Immature natural killer cell (primary cell): ENCODE measurements around the gene LRMDA. TPM values are rescaled to one million over a fixed set of nuclear protein-coding genes. Genes with fewer than 3 reads are reported as not detected.
"Not testable (repeated sequence)": the region's sequence is repeated elsewhere in the genome, so short reads cannot be mapped to it uniquely, and the experiment has no call there.

Experiments used
- DNase-seq, 3 donors: peaks; one replicate each; pipeline ENCODE4 v3.0.0; 2022; ENCODE audit warnings: mixed read lengths in 1 of 3
- H3K27ac Mint-ChIP-seq, 6 donors: one replicate each; pipeline ENCODE4 v1.8.0; 2020; ENCODE audit warnings: mixed read lengths in 6 of 6, mild to moderate bottlenecking in 5 of 6, inconsistent platforms in 4 of 6, moderate library complexity in 3 of 6
- H3K27me3 Mint-ChIP-seq, 3 donors: one replicate each; pipeline ENCODE4 v1.8.0; 2020 to 2021; ENCODE audit warnings: low read depth in 3 of 3, mild to moderate bottlenecking in 3 of 3, mixed read lengths in 3 of 3, moderate library complexity in 3 of 3, inconsistent platforms in 1 of 3
- H3K36me3 Mint-ChIP-seq, 3 donors: one replicate each; pipeline ENCODE4 v1.8.0; 2020; ENCODE audit warnings: mixed read lengths in 3 of 3, inconsistent platforms in 2 of 3, mild to moderate bottlenecking in 2 of 3
- H3K4me1 Mint-ChIP-seq, 2 donors: one replicate each; pipeline ENCODE4 v1.8.0; 2020; ENCODE audit warnings: inconsistent platforms in 2 of 2, mild to moderate bottlenecking in 2 of 2, mixed read lengths in 2 of 2, moderate library complexity in 1 of 2
- H3K4me3 Mint-ChIP-seq, 5 donors: one replicate each; pipeline ENCODE4 v1.8.0; 2020; ENCODE audit warnings: mild to moderate bottlenecking in 5 of 5, mixed read lengths in 5 of 5, inconsistent platforms in 3 of 5, moderate library complexity in 3 of 5
- H3K9me3 Mint-ChIP-seq, 6 donors: one replicate each; pipeline ENCODE4 v1.8.0; 2020; ENCODE audit warnings: mild to moderate bottlenecking in 6 of 6, mixed read lengths in 6 of 6, inconsistent platforms in 4 of 6, moderate library complexity in 3 of 6
- polyA plus RNA-seq, 3 donors: library from polyadenylated mRNA; unstranded; fragments of 300-500 nt; fragmentation: Illumina TruSeq; gene quantifications; one replicate each; pipeline ENCODE4 v1.2.3, GENCODE V29; 2021

LRMDA gene
- polyA plus RNA-seq, 3 donors from 2014 or later, result 1.7 to 14.2 (median 2.3) TPM

DNA sequence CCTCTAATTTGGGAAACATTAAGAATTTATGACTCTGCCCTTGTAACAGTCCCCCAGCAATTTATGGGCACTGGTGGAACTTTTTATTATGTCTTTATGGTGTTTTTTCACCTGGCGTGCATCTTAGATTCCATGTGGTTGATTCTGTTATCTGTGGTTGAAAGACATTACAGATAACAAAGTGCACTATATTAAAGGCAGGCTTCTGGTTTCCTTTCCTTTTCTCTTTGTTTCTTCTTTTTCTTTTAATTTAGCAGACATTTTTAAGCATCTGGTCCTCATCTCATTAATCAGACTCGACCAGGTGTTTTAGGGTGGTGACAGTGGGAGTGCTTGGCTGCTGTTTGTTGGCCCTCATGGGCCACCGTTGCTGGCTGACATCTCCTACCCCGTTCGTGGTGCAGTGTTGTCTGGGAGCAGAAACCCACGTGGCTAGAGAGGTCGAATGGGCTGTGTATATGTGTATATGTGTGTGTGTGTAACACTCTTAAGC is 77.4 kb downstream of the LRMDA start:
- Mint-ChIP-seq H3K27me3 (peaks cover 0 to 2% (median 0%) of the 10 kb centered on the region in 3 donors), H3K27ac (no peak overlapping the region), H3K36me3 (no peaks in the 10 kb centered on the region), H3K4me3 (peak overlapping the region in 1 of 5 donors; percentile 51), H3K9me3 (no peaks in the 10 kb centered on the region), H3K4me1 (peaks cover 4 to 8% of the 10 kb centered on the region in 2 donors)
- no peak for DNase-seq

DNA sequence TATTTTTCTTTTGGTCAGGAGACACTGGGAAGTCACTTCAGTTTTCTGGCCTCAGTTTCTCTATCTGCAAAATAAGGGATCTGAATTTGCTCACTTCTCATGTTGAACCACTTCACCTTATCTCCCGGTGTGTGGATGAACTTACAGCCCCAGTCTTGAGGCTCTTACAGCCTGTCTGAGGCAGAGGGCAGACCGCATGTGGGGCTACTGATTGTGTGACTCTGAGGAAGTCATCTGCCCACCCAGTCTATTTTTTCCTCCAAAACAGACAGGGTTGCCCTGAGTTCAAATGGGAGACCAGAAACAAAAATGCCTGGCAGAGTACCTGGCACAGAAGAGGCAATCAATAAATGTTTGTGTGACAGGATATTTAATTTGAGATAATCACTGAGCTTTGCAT is 78.3 kb downstream of the LRMDA start:
- no peak for DNase-seq
- no peak overlapping the region for H3K4me3 Mint-ChIP-seq
- H3K4me1 Mint-ChIP-seq, result peaks cover 4 to 8% of the 10 kb centered on the region in 2 donors
- peaks cover 0 to 4% (median 0%) of the 10 kb centered on the region in 3 donors for H3K27me3 Mint-ChIP-seq
- no peaks in the 10 kb centered on the region for H3K36me3 Mint-ChIP-seq
- H3K27ac Mint-ChIP-seq, result no peak overlapping the region
- peaks cover 0 to 1% (median 0%) of the 10 kb centered on the region in 6 donors for H3K9me3 Mint-ChIP-seq

DNA sequence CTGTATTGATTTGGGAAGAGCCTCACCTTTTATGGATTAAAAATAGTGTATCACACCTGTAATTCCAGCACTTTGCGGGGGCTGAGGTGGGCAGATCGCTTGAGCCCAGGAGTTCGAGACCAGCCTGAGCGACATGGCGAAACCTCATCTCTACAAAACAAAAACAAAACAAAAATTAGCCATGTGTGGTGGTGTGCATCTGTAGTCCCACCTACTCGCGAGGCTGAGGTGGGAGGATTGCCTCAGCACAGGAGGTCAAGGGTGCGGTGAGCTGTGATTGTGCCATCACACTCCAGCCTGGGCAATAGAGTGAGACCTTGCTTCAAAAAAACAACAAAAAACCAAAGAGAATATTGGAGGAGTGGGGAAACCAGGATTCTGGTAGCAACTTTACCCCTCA is 79.6 kb downstream of the LRMDA start:
- H3K27me3 Mint-ChIP-seq, result peaks cover 0 to 6% (median 2%) of the 10 kb centered on the region in 3 donors

DNA sequence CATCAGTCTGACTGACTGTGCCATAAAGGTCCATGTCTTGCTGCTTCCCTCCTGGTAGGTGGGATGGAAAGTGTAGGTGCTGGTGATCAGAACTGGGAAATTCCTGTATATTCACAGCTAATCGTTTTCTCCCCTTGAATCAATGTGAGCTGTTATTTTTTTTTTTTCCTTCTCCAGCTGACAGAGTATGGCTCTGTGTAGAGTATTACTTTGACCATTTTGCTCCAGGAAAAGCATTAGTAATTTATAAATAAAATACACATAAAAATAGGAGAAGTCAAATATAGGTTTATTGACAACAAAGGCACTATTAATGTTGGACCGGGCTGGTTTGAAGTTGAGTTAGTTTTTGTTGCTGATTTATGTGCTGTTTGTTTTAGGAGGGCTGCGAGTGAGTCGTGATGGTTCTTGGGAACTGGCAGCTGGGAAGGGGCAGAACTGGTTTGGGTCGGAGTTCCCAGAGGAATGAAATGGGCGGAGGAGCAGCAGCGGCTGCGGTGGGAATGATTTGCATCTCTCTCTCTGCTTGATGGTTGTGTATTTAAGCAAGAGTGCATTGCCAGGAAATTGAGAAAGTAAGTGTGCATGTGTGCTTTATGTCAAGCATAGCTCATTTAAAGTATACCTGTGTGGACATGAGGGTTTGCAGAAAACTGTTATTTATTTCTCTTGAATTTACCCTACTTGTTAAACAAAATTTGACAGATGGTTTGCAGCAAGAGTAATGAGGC is 80.9 kb downstream of the LRMDA start:
- H3K27me3 Mint-ChIP-seq, result peaks cover 0 to 6% (median 2%) of the 10 kb centered on the region in 3 donors
- no peak overlapping the region for H3K27ac Mint-ChIP-seq
- peaks cover 0 to 4% (median 0%) of the 10 kb centered on the region in 6 donors for H3K9me3 Mint-ChIP-seq
- no peak overlapping the region for H3K4me3 Mint-ChIP-seq
- no peaks in the 10 kb centered on the region for H3K36me3 Mint-ChIP-seq
- peaks cover 10 to 18% of the 10 kb centered on the region in 2 donors for H3K4me1 Mint-ChIP-seq
- DNase-seq, result no peak

More for the DNA sequence above, 79.6 kb downstream of the LRMDA start:
- Mint-ChIP-seq H3K9me3 (peaks cover 0 to 1% (median 0%) of the 10 kb centered on the region in 6 donors), H3K4me3 (no peak overlapping the region), H3K4me1 (peaks cover 4 to 9% of the 10 kb centered on the region in 2 donors), H3K27ac (no peak overlapping the region), H3K36me3 (no peaks in the 10 kb centered on the region)
- no peak for DNase-seq

DNA sequence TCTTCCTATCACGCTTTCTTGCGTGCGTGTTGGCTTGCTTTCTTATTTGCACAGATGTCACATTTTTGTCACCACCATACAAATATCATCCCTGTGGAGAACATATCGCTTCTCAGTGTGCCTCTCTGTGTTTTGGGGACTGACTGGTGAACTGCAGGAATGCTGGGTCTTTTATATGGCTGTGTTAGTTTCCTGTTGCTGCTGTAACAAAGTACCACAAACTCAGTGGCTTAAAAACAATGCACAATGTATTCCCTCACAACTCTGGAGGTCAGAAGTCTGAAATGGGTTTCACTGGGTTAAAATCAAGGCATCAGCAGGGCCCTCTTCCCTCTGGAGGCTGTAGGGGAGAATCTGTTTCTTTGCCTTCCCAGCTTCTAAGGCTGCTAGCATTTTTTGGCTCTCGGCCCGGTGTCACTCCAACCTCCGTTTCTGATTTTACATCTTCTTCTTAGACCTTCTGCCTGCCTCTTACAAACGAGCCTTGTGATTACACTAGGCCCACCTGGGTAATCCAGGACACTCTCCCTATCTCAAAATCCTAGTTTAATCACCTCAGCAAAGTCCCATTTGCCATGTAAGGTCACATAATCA is 82.0 kb downstream of the LRMDA start:
- Mint-ChIP-seq H3K27me3 (peaks cover 0 to 9% (median 2%) of the 10 kb centered on the region in 3 donors), H3K4me3 (no peak overlapping the region), H3K9me3 (peaks cover 0 to 6% (median 3%) of the 10 kb centered on the region in 6 donors), H3K36me3 (no peaks in the 10 kb centered on the region), H3K4me1 (peaks cover 10 to 18% of the 10 kb centered on the region in 2 donors), H3K27ac (no peak overlapping the region)
- DNase-seq, result no peak

DNA sequence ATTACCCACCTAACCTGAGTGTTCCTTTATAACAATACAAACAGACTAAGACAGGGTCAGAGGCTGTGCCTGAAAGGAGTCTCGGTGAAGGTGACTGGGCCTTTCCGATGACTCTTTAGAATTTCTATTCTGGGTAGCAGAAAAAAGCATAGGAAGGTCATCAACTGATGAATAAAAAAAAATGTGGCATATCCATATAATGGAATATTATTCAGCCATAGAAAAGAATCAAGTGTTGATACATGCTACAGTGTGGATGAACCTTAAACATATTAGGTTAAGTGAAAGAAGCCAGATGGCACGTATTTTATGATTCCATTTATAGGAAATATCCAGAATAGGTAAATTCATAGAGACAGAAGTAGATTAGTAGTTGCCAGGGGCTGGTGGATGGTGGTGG is 83.4 kb downstream of the LRMDA start:
- Mint-ChIP-seq H3K9me3 (peaks cover 0 to 11% (median 6%) of the 10 kb centered on the region in 6 donors), H3K4me3 (no peak overlapping the region), H3K27ac (no peak overlapping the region), H3K4me1 (peaks cover 7 to 10% of the 10 kb centered on the region in 2 donors), H3K36me3 (no peaks in the 10 kb centered on the region), H3K27me3 (peaks cover 0 to 9% (median 3%) of the 10 kb centered on the region in 3 donors)
- DNase-seq, result no peak

DNA sequence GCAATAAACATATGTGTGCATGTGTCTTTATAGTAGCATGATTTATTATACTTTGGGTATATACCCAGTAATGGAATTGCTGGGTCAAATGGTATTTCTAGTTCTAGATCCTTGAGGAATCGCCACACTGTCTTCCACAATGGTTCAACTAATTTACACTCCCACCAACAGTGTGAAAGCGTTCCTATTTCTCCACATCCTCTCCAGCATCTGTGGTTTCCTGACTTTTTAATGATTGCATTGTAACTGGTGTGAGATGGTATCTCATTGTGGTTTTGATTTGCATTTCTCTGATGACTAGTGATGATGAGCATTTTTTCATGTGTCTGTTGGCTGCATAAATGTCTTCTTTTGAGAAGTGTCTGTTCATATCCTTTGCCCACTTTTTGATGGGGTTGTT is 84.7 kb downstream of the LRMDA start:
- H3K27me3 Mint-ChIP-seq, H3K36me3 Mint-ChIP-seq, DNase-seq, H3K4me3 Mint-ChIP-seq, H3K27ac Mint-ChIP-seq: not testable (repeated sequence)
- H3K9me3 Mint-ChIP-seq, result peaks cover 0 to 11% (median 7%) of the 10 kb centered on the region in 6 donors
- peaks cover 7 to 10% of the 10 kb centered on the region in 2 donors for H3K4me1 Mint-ChIP-seq

DNA sequence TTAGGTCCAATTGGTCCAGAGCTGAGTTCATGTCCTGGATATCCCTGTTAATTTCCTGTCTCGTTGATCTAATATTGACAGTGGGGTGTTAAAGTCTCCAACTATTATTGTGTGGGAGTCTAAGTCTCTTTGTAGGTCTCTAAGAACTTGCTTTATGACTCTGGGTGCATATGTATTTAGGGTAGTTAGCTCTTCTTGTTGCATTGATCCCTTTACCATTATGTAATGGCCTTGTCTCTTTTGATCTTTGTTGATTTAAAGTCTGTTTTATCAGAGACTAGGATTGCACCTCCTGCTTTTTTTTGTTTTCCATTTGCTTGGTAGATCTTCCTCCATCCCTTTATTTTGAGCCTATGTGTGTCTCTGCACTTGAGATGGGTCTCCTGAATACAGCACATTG is 87.8 kb downstream of the LRMDA start:
- not testable (repeated sequence) for H3K36me3 Mint-ChIP-seq, H3K27ac Mint-ChIP-seq, H3K4me3 Mint-ChIP-seq, DNase-seq, H3K27me3 Mint-ChIP-seq
- H3K4me1 Mint-ChIP-seq, result peaks cover 7 to 10% of the 10 kb centered on the region in 2 donors
- H3K9me3 Mint-ChIP-seq, result peaks cover 0 to 11% (median 7%) of the 10 kb centered on the region in 6 donors

DNA sequence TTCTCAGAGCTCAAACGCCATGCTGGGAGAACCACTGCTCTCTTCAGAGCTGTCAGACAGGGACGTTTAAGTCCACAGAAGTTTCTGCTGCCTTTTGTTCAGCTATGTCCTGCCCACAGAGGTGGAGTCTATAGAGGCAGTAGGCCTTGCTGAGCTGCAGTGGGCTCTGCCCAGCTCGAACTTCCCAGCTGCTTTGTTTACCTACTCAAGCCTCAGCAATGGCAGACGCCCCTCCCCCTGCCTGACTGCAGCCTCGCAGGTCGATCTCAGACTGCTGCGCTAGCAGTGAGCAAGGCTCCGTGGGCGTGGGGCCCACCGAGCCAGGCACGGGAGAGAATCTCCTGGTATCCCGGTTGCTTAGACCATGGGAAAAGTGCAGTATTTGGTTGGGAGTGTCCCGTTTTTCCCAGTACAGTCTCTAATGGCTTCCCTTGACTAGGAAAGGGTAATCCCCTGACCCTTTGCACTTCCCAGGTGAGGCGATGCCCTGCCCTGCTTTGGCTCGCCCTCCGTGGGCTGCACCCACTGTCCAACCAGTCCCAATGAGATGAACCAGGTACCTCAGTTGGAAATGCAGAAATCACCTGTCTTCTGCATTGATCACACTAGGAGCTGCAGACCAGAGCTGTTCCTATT is 89.9 kb downstream of the LRMDA start:
- not testable (repeated sequence) for H3K36me3 Mint-ChIP-seq, H3K27ac Mint-ChIP-seq, H3K4me3 Mint-ChIP-seq, DNase-seq, H3K4me1 Mint-ChIP-seq, H3K27me3 Mint-ChIP-seq
- H3K9me3 Mint-ChIP-seq, result peaks cover 0 to 11% (median 7%) of the 10 kb centered on the region in 6 donors

DNA sequence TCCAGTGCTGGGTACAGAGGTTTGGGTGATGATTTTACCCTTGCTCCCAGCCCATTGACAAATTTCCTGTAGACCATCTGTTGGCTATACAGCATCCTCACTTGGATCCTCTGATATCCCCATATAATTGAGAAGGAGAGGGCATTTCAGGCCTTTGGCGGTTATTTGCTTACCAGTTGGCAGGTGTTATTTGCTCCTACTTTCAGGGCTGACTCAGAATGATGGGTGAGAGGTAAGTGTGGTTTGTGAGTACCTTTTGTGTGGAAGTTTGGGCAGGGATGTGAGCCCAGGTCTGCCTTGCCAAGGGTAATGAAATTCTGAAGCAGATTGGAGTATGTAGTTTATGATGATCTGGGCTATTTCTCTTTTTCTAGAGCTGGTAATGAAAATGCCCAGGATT is 93.6 kb downstream of the LRMDA start:
- Mint-ChIP-seq H3K4me1 (no peaks in the 10 kb centered on the region), H3K27ac (no peak overlapping the region), H3K9me3 (peaks cover 0 to under 1% (median 0%) of the 10 kb centered on the region in 6 donors), H3K36me3 (no peaks in the 10 kb centered on the region), H3K4me3 (no peak overlapping the region), H3K27me3 (peaks cover 0 to 5% (median 2%) of the 10 kb centered on the region in 3 donors)
- no peak for DNase-seq

DNA sequence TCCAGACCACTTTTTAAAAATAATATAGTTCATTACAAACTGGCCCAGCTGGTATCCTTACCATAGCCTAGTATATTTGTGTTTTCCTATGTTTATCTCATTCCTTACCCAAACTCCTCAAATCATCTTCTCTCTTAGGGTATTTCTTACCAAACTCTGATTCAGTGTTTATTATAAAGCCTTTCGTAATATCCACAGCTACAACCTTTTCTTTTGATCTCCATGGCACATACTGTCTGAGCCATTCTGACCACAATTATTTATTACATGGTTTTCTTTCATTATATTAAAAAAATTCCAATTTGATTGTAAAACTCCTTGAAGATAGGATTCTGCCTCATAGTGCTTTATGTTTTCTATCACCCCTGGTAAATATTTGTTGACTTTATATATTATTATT is 94.2 kb downstream of the LRMDA start:
- no peaks in the 10 kb centered on the region for H3K36me3 Mint-ChIP-seq
- peaks cover 0 to 5% (median 2%) of the 10 kb centered on the region in 3 donors for H3K27me3 Mint-ChIP-seq
- no peak overlapping the region for H3K27ac Mint-ChIP-seq
- H3K4me3 Mint-ChIP-seq, result no peak overlapping the region
- no peaks in the 10 kb centered on the region for H3K9me3 Mint-ChIP-seq
- no peak for DNase-seq
- no peaks in the 10 kb centered on the region for H3K4me1 Mint-ChIP-seq

DNA sequence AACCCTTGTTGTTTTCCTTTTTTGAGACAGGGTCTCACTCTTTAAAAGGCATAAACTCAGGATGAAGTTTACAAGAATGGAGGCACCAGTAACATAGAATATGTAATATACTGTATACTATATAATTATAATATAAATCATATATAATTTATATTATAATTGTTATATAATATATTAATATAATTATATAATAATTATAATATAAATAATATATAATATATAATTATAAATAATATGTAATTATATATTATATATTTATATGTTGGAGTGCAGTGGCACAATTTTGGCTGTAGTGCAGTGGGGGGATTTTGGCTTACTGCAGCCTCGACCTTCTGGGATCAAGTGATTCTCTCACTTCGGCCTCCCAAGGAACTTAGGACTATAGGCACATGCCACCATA is 96.1 kb downstream of the LRMDA start:
- no peak overlapping the region for H3K4me3 Mint-ChIP-seq
- DNase-seq, result no peak
- no peaks in the 10 kb centered on the region for H3K4me1 Mint-ChIP-seq
- H3K9me3 Mint-ChIP-seq, result no peaks in the 10 kb centered on the region
- H3K27ac Mint-ChIP-seq, result no peak overlapping the region
- peaks cover 0 to 5% (median 4%) of the 10 kb centered on the region in 3 donors for H3K27me3 Mint-ChIP-seq
- no peaks in the 10 kb centered on the region for H3K36me3 Mint-ChIP-seq

DNA sequence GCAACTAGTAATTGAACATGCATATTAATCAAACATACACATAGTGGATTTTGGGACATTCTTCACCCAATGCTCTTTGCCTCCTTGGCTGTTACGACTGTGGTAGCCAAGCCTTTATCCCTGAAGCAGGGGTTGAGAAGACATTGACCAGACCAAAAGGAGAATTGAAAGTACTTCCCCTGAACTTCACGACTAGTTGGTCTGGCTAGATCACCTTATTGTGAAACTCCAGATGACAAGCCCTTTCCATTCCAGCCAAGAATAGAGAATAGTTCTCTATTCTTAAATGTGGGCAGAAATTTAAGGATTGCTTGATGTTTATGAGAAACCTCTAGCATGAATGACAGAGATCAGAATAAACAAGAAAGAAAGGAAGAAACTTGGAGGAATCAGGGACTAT is 97.0 kb downstream of the LRMDA start:
- H3K27me3 Mint-ChIP-seq, result peaks cover 0 to 5% (median 4%) of the 10 kb centered on the region in 3 donors

DNA sequence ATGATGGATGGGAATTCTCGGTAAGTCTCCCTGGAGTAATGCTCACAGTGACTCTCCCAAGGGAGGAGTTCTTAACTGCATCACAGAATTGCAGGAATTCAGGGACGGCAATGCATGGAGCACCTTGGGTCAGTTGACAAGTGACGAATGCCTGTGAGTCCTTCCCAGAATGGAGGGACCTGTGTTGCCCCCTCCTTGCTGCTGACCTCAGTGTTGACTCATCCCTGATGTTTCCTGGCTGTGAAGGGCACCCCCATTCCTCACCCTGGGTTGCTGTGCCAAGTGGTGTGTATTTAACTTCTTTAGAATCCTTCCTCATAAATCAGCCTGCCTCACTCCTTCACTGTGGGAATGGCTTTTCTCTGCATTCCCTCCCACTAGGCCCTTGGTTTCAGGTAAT is 98.9 kb downstream of the LRMDA start:
- H3K4me3 Mint-ChIP-seq, result no peak overlapping the region
- H3K27me3 Mint-ChIP-seq, result peaks cover 0 to 5% (median 4%) of the 10 kb centered on the region in 3 donors
- no peaks in the 10 kb centered on the region for H3K4me1 Mint-ChIP-seq
- H3K9me3 Mint-ChIP-seq, result no peaks in the 10 kb centered on the region
- DNase-seq, result no peak
- no peaks in the 10 kb centered on the region for H3K36me3 Mint-ChIP-seq
- no peak overlapping the region for H3K27ac Mint-ChIP-seq

More for the DNA sequence above, 97.0 kb downstream of the LRMDA start:
- no peaks in the 10 kb centered on the region for H3K36me3 Mint-ChIP-seq
- H3K27ac Mint-ChIP-seq, result no peak overlapping the region
- H3K4me1 Mint-ChIP-seq, result no peaks in the 10 kb centered on the region
- no peaks in the 10 kb centered on the region for H3K9me3 Mint-ChIP-seq
- no peak for DNase-seq
- no peak overlapping the region for H3K4me3 Mint-ChIP-seq
